Activated T-cell treated with anti-CD3 and anti-CD28 coated beads, Interleukin-2, amount 50 U/mL, for 48 hours (primary cell): ENCODE results near the gene SSR2.

Experiments used
- DNase-seq, 2 experiments: peaks; one replicate each; pipeline ENCODE4 v3.0.0-alpha.2; 2020

The SSR2 gene

GRCh38 chr1:155971910-155972809 is 48.6 kb downstream of the SSR2 start:
- no peak for DNase-seq

DNA sequence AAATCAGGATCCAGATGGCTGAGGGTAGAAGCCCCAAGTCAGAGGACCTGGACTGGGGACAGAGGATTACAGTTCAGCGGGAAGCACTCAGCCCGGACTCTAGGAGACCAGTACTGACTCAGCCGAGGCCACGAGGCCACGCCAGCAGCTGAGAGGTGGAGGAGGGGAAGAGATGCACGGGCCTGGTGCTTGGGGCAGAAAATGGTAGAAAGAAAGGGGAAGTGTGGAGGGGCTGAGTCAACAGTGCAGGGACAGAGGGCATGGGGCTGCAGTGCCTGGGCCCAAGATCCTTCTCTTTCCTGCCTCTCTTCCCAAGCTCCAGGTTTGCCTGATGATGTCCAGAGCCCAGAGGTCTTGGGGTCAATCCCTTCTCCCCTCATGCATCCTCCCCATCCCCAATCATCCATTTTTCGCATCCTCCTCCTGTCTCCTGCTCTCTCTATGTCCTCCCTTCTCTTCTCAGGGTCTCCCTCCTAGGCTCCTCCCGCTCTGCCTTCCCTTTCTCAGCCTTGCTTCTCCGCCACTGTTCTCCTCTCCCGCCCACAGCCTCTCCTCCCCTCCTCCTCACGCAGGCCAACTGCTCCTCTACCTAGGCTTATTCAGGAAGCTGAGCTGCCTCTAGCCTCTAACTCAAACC is 50.1 kb downstream of the SSR2 start:
- peak; percentile 52 to 63 for DNase-seq

GRCh38 chr1:155969377-155969791 is 51.4 kb downstream of the SSR2 start:
- no peak for DNase-seq

- DNase-seq: no peak
These were observed 52.1 kb downstream of the SSR2 start for GRCh38 chr1:155968670-155969069.

- DNase-seq: no peak
These were observed 52.7 kb downstream of the SSR2 start for GRCh38 chr1:155968051-155968400.

- DNase-seq: no peak
These were observed 53.3 kb downstream of the SSR2 start for GRCh38 chr1:155967341-155968050.

- no peak for DNase-seq
These were observed 54.0 kb downstream of the SSR2 start for GRCh38 chr1:155966750-155967149.

- no peak for DNase-seq
These were observed 54.6 kb downstream of the SSR2 start for GRCh38 chr1:155966135-155966534.

- no peak for DNase-seq
These were observed 56.6 kb downstream of the SSR2 start for GRCh38 chr1:155964193-155964592.

DNA sequence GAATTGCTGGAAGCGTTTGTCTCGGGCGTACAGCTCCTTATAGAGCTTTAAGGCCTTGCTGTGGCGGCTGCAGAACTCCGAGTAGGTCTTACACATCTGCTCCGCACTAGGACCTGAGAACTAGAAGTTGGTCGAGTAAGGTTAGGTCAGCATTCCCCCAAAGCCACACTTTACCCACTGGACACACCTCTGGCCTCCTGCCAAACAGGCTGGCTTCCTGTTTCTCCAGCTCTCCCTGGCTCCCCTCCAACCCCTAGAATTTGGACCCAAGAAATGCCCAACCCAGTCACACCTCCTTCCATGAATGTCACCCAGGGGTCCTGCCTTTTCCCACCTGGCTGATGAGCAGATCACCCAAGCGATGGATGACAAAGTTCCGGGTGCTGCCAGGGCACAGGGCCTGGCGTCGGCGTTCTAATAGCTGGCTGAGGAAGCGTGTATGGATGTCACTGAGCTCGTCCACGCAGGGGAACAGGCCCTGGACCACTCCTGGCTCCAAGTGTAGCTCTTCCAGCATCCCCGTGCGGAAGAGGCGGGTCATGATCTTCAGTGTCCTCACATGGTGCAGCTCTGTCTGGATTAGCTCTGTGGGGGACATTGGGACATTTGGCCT is 58.0 kb downstream of the SSR2 start:
- no peak for DNase-seq

GRCh38 chr1:155961937-155962336 is 58.8 kb downstream of the SSR2 start:
- no peak for DNase-seq

- DNase-seq: no peak
These were observed 60.5 kb downstream of the SSR2 start for GRCh38 chr1:155960081-155960745.
